NCI-H510A treated with DMSO at 0.1 percent for 48 hours (cell line): ENCODE data around the gene PCDHA7.
"Not testable (repeated sequence)": the region's sequence is repeated elsewhere in the genome, so short reads cannot be mapped to it uniquely, and the experiment has no call there.

ENCODE experiments used
- DNase-seq: peaks from one replicate; lab custom pipeline; 2025; lab: John Stamatoyannopoulos, UW

PCDHA7 gene

GRCh38 chr5:140862441-140863295 lies 28.6 kb downstream of the PCDHA7 start:
- DNase-seq, result no peak

GRCh38 chr5:140868721-140869554 lies 34.9 kb downstream of the PCDHA7 start, which contains the start of gene PCDHA11:
Gene PCDHA11, plus strand, starts transcription at chr5:140868957. Its CDS starts 147 bp downstream, at chr5:140869104.
- no peak for DNase-seq

- DNase-seq, result no peak
These were observed 35.5 kb downstream of the PCDHA7 start for GRCh38 chr5:140869555-140869886.

GRCh38 chr5:140870221-140871201 lies 36.4 kb downstream of the PCDHA7 start:
- no peak for DNase-seq

GRCh38 chr5:140875085-140876065 lies 41.3 kb downstream of the PCDHA7 start, which contains the start of gene PCDHA12:
Gene PCDHA12, plus strand, starts transcription at chr5:140875308. Its CDS starts 165 bp downstream, at chr5:140875473.
- DNase-seq, result peak; percentile 31

- DNase-seq, result not testable (repeated sequence)
These were observed 42.6 kb downstream of the PCDHA7 start for GRCh38 chr5:140876541-140877261.

GRCh38 chr5:140877262-140877581 lies 43.2 kb downstream of the PCDHA7 start:
- DNase-seq, result no peak

GRCh38 chr5:140881889-140882590 lies 48.0 kb downstream of the PCDHA7 start, which contains the start of gene PCDHA13:
Gene PCDHA13, plus strand, starts transcription at chr5:140882124. Its CDS starts 145 bp downstream, at chr5:140882269.
- no peak for DNase-seq

- no peak for DNase-seq
These were observed 48.5 kb downstream of the PCDHA7 start for GRCh38 chr5:140882591-140882899.

- DNase-seq, result no peak
These were observed 49.3 kb downstream of the PCDHA7 start for GRCh38 chr5:140883373-140883772.

- no peak for DNase-seq
These were observed 50.0 kb downstream of the PCDHA7 start for GRCh38 chr5:140883927-140884697.
